Astrocyte (in vitro differentiated cells and primary cell): ENCODE data around the gene ITGB1. TPM values are rescaled to one million over a fixed set of nuclear protein-coding genes. Genes with fewer than 3 reads are reported as not detected.

ENCODE experiments used
- DNase-seq: peaks from one replicate; pipeline ENCODE4 v3.0.0-alpha.2; 2010; ENCODE audit warnings: low read depth
- FAIRE-seq: peaks from 2 replicates; lab custom pipeline; 2011; peaks lifted over from hg19 to GRCh38; lab: Jason Lieb, UNC
- H2AFZ ChIP-seq: 2 replicates; pipeline ENCODE4 v1.6.0; 2012; ENCODE audit warnings: low read depth, low read length, inconsistent platforms
- H3K27ac ChIP-seq: 2 replicates; pipeline ENCODE4 v1.5.1; 2011; ENCODE audit warnings: low read depth, low read length, inconsistent platforms
- H3K27me3 ChIP-seq: 2 replicates; pipeline ENCODE4 v1.6.0; 2011; ENCODE audit warnings: low read length, inconsistent platforms; ENCODE audit not compliant: insufficient read depth
- H3K36me3 ChIP-seq: 2 replicates; pipeline ENCODE4 v1.5.1; 2011; ENCODE audit warnings: low read length, inconsistent platforms; ENCODE audit not compliant: insufficient read depth
- H3K4me1 ChIP-seq: 2 replicates; pipeline ENCODE4 v1.5.1; 2011; ENCODE audit warnings: low read length, inconsistent platforms; ENCODE audit not compliant: insufficient read depth
- H3K4me2 ChIP-seq: 2 replicates; pipeline ENCODE4 v1.6.0; 2012; ENCODE audit warnings: low read length, inconsistent platforms
- H3K4me3 ChIP-seq: 2 replicates; pipeline ENCODE4 v1.5.1; 2011; ENCODE audit warnings: low read depth, mild to moderate bottlenecking, low read length, inconsistent platforms; ENCODE audit not compliant: insufficient read depth
- H3K79me2 ChIP-seq: 2 replicates; pipeline ENCODE4 v1.6.0; 2012; ENCODE audit warnings: mild to moderate bottlenecking, low read length, inconsistent platforms; ENCODE audit not compliant: insufficient read depth
- H3K9ac ChIP-seq: 2 replicates; pipeline ENCODE4 v1.6.0; 2012; ENCODE audit warnings: mild to moderate bottlenecking, low read length, inconsistent platforms
- H3K9me3 ChIP-seq: 2 replicates; pipeline ENCODE4 v1.5.1; 2012; ENCODE audit warnings: low read depth, mild to moderate bottlenecking, low read length, inconsistent platforms; ENCODE audit not compliant: insufficient read depth
- H4K20me1 ChIP-seq: 2 replicates; pipeline ENCODE4 v1.6.0; 2012; ENCODE audit warnings: low read length, inconsistent platforms; ENCODE audit not compliant: insufficient read depth
- H3K27ac Mint-ChIP-seq: one replicate; pipeline ENCODE4 v1.8.0; 2021; ENCODE audit warnings: mild to moderate bottlenecking, mixed read lengths; ENCODE audit not compliant: unreplicated experiment
- H3K27me3 Mint-ChIP-seq: one replicate; pipeline ENCODE4 v1.8.0; 2021; ENCODE audit warnings: low read depth, mixed read lengths; ENCODE audit not compliant: unreplicated experiment
- H3K36me3 Mint-ChIP-seq: one replicate; pipeline ENCODE4 v1.8.0; 2021; ENCODE audit warnings: low read depth, mixed read lengths; ENCODE audit not compliant: unreplicated experiment
- H3K4me1 Mint-ChIP-seq: one replicate; pipeline ENCODE4 v1.8.0; 2021; ENCODE audit warnings: low read depth, mixed read lengths; ENCODE audit not compliant: unreplicated experiment
- H3K4me3 Mint-ChIP-seq: one replicate; pipeline ENCODE4 v1.8.0; 2021; ENCODE audit warnings: mild to moderate bottlenecking, moderate library complexity, mixed read lengths; ENCODE audit not compliant: unreplicated experiment
- H3K9me3 Mint-ChIP-seq: one replicate; pipeline ENCODE4 v1.8.0; 2021; ENCODE audit warnings: mild to moderate bottlenecking, mixed read lengths; ENCODE audit not compliant: unreplicated experiment
- EZH2 ChIP-seq: IDR thresholded peaks from 2 replicates; pipeline ENCODE4 v1.6.1; 2012; ENCODE audit warnings: mild to moderate bottlenecking, low read length, inconsistent platforms; ENCODE audit not compliant: insufficient read depth
- total RNA-seq: library from RNA; stranded (reverse); gene quantifications from 2 replicates; pipeline ENCODE4 v1.2.1, GENCODE V29; 2021
- TF ChIP-seq, protein P1 (sequence below): IDR thresholded peaks from 2 replicates; pipeline ENCODE4 v1.5.1; 2011; ENCODE audit warnings: low read depth, mild to moderate bottlenecking, inconsistent platforms, low read length, moderate library complexity; ENCODE audit not compliant: insufficient read depth

Gene ITGB1
- total RNA-seq, 1 donor from 2014 or later, result 2,575 TPM

DNA sequence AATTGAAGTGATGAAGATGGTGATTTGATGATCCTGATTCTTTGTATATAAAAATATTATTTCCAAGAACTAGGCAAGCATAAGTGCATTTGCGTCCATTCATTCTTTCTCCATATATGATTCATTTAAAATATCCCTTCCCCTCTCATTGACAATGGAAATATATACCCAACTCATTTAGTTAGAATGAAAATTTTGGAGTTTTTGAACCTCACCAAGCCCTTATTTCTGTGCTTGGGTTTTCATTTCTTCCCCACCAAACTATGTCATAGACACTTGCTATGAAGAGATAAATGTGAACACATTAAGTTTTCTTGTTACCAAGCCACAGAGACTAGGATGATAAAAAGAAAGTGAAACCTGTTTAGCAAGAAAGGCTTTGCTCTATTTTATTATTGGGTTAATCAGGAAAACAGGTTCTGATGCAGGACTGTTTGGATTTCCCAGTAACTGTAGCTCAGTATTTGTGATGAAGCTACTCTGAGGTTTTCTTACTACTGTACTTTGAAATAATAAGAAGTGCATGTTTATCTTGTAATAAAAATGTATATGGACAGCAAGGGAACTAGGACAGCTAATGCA lies 68.3 kb downstream of the ITGB1 start:
- TF ChIP-seq, protein P1, sequence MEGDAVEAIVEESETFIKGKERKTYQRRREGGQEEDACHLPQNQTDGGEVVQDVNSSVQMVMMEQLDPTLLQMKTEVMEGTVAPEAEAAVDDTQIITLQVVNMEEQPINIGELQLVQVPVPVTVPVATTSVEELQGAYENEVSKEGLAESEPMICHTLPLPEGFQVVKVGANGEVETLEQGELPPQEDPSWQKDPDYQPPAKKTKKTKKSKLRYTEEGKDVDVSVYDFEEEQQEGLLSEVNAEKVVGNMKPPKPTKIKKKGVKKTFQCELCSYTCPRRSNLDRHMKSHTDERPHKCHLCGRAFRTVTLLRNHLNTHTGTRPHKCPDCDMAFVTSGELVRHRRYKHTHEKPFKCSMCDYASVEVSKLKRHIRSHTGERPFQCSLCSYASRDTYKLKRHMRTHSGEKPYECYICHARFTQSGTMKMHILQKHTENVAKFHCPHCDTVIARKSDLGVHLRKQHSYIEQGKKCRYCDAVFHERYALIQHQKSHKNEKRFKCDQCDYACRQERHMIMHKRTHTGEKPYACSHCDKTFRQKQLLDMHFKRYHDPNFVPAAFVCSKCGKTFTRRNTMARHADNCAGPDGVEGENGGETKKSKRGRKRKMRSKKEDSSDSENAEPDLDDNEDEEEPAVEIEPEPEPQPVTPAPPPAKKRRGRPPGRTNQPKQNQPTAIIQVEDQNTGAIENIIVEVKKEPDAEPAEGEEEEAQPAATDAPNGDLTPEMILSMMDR, result no peak
- TF ChIP-seq EZH2, result no peak
- Mint-ChIP-seq H3K4me1 (peaks cover 18% of the 10 kb centered on the region), H3K36me3 (peaks cover 4% of the 10 kb centered on the region), H3K27ac (no peak overlapping the region), H3K4me3 (no peak overlapping the region), H3K9me3 (no peaks in the 10 kb centered on the region), H3K27me3 (no peaks in the 10 kb centered on the region)
- Histone ChIP-seq H3K4me3 (no peak overlapping the region), H3K9me3 (no peaks in the 10 kb centered on the region), H3K4me2 (no peak overlapping the region), H3K27me3 (no peaks in the 10 kb centered on the region), H2AFZ (no peak overlapping the region), H3K27ac (no peak overlapping the region), H3K4me1 (no peaks in the 10 kb centered on the region), H4K20me1 (no peaks in the 10 kb centered on the region), H3K9ac (no peak overlapping the region), H3K79me2 (no peaks in the 10 kb centered on the region), H3K36me3 (peaks cover 8% of the 10 kb centered on the region)
- DNase-seq (no peak), FAIRE-seq (no peak)

DNA sequence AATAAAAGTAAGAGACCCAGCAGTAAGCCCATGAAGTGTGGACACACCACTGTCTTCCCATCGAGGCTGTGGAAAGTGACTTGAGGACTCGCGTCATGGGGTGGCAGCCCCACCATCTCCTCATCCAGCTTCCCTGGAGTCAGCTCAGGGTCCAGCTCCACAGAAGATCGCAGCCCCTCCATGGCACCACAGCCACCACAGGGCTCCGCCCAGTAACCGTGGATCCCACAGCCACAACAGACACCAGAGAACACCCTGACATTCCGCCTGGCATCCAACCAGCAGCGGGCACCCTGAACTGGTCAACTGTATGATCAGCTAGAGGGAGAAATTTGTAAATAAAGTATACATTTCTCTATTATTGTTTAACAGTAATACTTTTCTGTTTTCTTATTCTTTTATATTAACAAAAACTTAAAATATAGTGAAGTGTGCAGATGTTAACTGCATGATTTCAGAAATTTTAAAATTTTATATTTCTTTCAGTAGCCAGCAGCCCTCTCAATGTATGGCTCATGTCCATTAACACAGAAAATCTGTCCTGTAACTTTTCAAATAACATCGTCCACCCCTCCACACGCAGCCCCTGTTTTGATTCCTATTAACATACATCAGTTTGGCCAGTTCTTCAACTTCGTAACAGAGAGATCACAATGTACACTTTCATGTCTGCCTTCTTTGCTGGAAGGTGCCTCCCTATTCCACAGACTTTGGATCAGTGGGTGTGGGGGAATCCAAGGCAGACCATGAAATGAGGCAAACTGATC lies 69.7 kb downstream of the ITGB1 start:
- no peaks in the 10 kb centered on the region for H3K27me3 Mint-ChIP-seq
- H3K9me3 Mint-ChIP-seq, result no peaks in the 10 kb centered on the region
- Histone ChIP-seq H3K27ac (no peak overlapping the region), H3K4me2 (no peak overlapping the region), H4K20me1 (no peaks in the 10 kb centered on the region), H3K9me3 (no peaks in the 10 kb centered on the region), H3K4me1 (no peaks in the 10 kb centered on the region), H3K9ac (no peak overlapping the region), H3K27me3 (no peaks in the 10 kb centered on the region), H2AFZ (no peak overlapping the region), H3K79me2 (no peaks in the 10 kb centered on the region), H3K4me3 (no peak overlapping the region), H3K36me3 (peaks cover 5% of the 10 kb centered on the region)
- no peak for DNase-seq
- FAIRE-seq, result no peak
- no peak for TF ChIP-seq EZH2
- TF ChIP-seq, protein P1, result no peak
- peaks cover 11% of the 10 kb centered on the region for H3K4me1 Mint-ChIP-seq
- H3K36me3 Mint-ChIP-seq, result peaks cover 2% of the 10 kb centered on the region
- no peak overlapping the region for H3K4me3 Mint-ChIP-seq
- H3K27ac Mint-ChIP-seq, result no peak overlapping the region

GRCh38 chr10:32887481-32887880 lies 70.5 kb downstream of the ITGB1 start:
- no peak for TF ChIP-seq EZH2
- TF ChIP-seq, protein P1, result no peak
- no peak overlapping the region for H2AFZ ChIP-seq
- H3K4me3 ChIP-seq, result no peak overlapping the region
- H3K27ac ChIP-seq, result no peak overlapping the region
- no peaks in the 10 kb centered on the region for H3K4me1 ChIP-seq
- DNase-seq (no peak), FAIRE-seq (no peak)
- H3K4me2 ChIP-seq, result no peak overlapping the region
- no peaks in the 10 kb centered on the region for H3K27me3 ChIP-seq
- Mint-ChIP-seq H3K27ac (no peak overlapping the region), H3K9me3 (no peaks in the 10 kb centered on the region), H3K4me3 (no peak overlapping the region), H3K36me3 (no peaks in the 10 kb centered on the region), H3K4me1 (peaks cover 6% of the 10 kb centered on the region), H3K27me3 (no peaks in the 10 kb centered on the region)
- no peak overlapping the region for H3K9ac ChIP-seq
- no peaks in the 10 kb centered on the region for H4K20me1 ChIP-seq
- peaks cover 5% of the 10 kb centered on the region for H3K36me3 ChIP-seq
- H3K9me3 ChIP-seq, result no peaks in the 10 kb centered on the region
- no peaks in the 10 kb centered on the region for H3K79me2 ChIP-seq
